Measurements from ENCODE around the gene NDP. TPM values are rescaled to one million over a fixed set of nuclear protein-coding genes. Genes with fewer than 3 reads are reported as not detected.

Gene NDP, protein sequence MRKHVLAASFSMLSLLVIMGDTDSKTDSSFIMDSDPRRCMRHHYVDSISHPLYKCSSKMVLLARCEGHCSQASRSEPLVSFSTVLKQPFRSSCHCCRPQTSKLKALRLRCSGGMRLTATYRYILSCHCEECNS
- polyA plus RNA-seq (ENCODE audit: insufficient read length), result 2.1 TPM
- long read RNA-seq, donor 1, partial matches to known transcripts, result 0 of 1 reads
- long read RNA-seq, donor 1, other reads (novel, unspliced or antisense), result 0 of 1 reads
- long read RNA-seq, donor 2, result 0 reads
- long read RNA-seq, donor 3, result 0 reads
- long read RNA-seq, donor 4, result 0 reads
- long read RNA-seq, donor 5, partial matches to known transcripts, result 0 of 1 reads
- long read RNA-seq, donor 5, other reads (novel, unspliced or antisense), result 0 of 1 reads
- long read RNA-seq, donor 6, result 0 reads
- long read RNA-seq, donor 7, partial matches to known transcripts, result 0 of 2 reads
- long read RNA-seq, donor 7, other reads (novel, unspliced or antisense), result 0 of 2 reads
- long read RNA-seq, donor 8, partial matches to known transcripts, result 0 of 1 reads
- long read RNA-seq, donor 8, other reads (novel, unspliced or antisense), result 0 of 1 reads

DNA sequence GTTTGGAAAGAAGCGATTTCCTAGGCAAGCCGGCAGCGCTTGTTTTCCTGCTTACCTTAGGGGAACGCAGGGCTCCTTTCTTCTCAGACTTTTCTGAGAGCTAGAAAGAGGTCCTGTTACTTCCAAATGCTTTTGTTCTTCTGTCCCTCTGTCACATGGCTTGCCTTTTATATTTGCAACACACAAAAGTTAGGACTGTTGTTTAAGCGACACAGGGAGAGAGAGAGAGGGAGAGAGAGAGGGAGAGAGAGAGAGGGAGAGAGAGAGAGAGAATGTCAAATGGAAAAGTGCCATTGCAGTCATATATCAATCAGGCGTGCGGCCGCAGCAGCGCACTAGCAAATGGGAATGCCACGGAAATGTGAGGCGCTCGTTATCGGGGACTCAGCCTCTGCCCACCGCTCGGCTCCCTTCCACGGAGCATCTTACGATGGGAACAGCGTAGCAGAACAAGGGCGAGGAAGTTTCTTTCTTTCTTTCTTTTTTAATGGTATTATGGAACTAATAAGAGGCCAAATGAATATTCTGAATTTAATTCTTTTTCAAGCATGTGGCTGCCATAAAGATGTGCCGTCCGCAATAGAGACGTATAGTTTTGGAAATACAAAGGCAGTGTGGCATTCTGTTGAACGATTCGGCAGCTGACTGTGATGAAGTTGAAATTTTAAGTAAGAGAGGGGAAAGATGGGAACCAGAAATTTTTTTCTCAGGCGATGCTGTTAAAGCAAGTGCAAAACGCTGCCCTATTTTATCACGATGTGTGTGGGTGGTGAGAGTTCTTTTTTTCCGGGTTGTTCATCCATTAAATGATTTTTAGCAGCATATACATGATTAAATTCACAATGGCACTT lies at the start of gene NDP:
Gene NDP, minus strand, starts transcription at position 142 of the 851 bp plus-strand sequence. CDS start 14,745 bp downstream, outside the sequence.
- no peak for DNase-seq

DNA sequence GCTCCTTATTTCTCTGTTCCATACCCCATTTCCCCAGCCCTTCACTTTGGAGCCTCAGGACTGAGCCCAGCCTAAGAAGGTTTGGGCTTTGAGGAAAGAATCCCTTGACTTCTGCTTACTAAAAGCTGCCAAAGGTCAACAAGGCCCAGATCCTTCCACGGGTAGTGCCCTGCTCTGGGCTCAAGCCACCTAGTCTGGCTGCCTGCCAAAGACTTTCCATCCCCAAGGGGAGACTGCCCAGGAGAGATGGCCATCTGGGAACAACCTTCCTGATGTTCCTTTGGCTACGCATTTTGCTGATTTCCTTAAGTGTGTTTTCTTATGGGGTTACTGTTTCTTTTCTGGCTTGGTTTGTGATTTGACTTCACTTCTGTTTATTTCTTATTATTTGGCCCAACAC lies 49.8 kb upstream of the NDP start:
- DNase-seq, result no peak

DNA sequence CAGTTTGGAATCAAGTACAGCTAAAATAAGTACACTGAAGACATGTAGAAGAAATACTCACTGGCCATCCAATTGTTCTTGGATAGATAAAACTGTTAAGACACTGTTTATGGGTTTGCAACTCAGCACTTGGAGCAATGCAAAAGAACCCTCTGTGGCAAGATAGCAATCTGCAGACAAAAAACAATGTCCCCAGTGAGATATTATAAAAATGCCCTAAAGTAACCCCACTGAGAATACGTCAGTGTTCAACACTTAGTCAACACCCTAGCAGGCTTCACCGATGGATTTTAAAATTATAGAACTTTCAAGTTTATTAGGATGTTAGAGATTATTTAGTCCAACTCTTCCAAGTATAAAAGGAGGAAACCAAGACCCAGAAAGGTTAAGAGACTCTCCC lies 47.5 kb upstream of the NDP start:
- no peak for DNase-seq

DNA sequence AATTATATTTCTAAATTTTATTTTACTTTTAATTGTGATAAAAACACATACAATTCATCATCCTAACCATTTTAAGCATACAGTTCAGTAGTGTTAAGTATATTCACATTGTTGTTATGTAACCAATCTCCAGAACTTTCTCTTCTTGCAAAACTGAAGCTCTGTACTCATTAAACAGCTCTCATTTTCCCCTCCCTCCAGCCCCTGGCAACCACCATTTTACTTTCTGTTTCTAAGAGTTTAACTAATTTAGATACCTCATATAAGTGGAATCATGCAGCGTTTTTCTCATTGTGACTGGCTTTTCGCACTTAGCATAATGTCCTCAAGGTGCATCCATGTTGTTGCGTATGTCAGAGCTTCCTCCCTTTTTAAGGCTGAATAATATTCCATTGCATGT lies 46.7 kb upstream of the NDP start:
- DNase-seq, result no peak

DNA sequence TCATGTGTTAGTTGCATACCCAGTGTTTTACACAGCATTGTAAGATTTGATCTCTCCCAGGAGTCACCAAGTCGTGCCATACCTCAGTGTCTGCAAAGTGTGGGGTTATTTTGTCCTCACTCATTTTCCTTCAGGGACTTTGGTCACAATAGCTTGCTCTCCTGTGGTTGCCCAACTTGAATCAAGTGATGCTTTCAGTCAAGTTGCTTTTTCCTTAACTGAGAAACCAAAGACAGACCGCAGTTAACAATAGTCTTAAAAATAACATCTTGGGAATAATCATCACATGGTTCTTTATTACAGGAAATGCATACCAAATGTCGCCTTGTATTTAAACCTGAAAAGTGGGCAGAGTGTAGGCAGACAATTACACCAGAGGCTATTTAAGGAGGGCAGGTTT lies 44.5 kb upstream of the NDP start:
- no peak for DNase-seq

DNA sequence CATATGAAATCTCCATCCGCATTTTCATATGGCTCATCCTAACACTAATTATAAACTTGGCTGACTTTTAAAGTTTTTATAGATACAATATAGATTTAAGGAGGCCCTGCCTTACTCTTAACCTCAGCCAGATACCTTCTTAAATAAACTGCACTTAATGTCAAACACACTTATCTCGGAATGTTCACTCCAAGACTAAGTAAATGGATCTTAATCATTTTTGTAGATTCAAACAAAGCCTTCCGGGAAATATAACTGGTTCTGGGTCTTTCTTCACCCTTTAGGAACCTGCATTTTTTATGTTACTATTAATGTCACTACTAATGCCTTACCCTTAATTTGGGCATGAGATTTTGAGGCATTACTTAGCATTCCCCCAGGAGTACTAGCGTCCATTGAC lies 43.7 kb upstream of the NDP start:
- DNase-seq, result no peak

DNA sequence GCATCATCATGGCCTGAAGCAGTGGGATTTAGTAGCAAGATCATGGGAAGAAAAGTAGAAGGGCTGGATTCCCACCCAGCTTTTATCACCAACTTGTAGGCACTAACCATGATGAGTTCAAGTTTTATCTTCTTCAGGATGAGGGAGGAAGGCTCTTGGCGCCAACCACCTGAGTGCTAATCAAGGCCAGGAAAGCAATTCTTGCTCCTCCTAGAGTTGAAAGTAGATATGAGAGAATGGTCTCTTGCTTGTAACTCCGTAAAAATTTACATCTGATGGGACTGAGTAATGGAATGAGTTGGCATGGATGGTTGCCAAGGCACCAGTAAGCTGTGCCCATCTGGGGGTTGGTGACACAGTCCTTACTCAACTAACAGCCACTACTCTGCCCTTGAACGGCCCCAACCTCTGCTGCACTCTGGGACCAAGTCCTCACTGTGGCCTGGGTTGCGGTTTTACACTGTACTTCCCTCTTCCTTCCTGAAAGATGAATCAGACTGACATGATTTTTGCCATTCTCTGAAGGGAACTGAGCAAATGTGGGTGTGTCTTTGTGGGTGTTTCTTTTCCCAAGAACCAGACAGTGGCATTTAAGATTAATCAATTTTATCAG lies 39.4 kb upstream of the NDP start:
- no peak for DNase-seq

DNA sequence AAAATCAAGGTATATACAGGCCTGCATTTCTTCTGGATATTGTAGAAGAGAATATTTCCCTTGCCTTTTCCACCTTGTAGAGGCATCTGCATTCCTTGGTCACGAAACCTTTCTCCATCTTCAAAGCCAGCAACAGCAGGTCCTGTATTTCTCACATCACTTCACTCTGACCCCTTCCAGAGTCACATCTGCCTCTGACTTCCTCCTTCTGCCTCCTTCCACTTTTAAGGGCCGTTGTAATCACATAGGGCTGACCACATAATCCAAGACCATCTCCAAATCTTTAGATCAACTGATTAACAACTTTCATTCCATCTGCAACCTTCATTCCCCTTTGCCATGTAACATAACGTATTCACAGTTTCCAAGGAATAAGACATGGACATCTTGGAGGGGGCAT lies 38.3 kb upstream of the NDP start:
- no peak for DNase-seq

DNA sequence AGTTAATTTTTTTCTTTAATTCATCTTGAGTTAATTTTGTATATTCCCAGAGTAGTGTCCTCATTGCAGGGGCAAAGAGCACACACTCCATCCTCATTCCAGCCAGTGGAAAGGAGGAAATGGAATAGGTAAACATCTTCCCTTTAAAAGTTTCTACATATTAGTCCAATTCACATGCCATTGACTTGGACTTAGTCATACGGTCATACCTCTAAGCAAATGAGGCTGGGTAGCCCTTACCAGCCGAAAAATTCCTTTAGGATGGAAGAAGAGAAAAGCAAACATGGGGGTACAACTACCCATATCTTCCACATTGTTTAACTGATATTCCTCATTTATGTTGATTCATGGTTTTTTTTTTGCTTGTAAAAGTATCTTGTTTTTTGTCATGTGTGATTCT lies 37.4 kb upstream of the NDP start:
- no peak for DNase-seq

DNA sequence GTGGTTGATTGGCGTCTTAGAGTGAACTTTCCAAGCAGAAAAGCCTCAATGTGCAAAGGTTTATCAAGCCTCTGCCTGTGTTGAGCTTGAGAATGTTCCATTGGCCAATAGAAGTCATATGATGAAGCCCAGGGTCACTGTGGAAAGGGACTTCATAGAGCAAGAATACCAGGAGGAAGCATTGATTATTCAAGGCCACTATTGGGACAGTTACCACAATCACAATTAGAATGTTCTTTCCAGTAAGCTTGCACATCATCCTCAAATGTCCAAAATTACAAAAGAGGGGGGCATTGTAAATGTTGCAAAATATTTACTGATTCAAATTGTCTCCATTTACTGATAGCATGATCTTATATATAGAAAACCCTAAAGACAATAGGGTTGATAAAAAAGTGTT lies 32.9 kb upstream of the NDP start:
- no peak for DNase-seq

DNA sequence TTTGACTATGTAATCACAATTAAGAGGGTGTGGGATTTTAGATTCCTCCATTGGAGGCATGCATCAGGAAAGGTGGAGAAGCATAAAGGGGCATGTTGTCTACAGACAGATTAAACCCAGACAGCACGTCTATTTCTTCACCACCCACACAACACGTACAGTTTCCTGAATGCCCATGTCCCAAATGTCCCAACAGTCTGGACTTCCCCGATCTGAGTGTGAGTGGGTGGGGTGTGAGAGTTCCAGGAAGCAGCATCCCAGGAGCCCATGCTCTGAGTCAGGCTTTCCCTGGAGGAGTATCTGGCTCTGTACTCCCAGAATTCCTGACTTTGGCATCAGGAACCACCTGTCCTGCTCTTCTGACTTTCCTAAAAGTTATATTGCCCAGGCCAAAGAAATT lies 30.8 kb upstream of the NDP start:
- DNase-seq, result no peak

DNA sequence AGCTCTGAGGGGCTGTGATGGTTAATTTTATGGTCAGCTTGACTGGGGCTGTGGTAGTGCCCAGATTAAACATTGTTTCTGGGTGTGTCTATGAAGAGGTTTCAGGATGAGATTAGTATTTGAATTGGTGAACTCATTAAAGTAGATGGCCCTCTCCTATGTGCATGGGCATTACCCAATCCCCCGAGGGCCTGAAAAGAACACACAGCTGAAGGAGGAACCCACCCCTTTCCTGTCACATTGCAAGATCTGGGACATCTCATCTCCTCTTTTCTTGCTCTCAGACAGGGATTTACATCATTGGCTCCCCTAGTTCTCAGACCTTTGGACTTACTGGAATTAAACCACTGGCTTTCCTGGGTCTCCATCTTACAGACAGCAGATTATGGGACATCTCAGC lies 29.4 kb upstream of the NDP start:
- DNase-seq, result no peak

DNA sequence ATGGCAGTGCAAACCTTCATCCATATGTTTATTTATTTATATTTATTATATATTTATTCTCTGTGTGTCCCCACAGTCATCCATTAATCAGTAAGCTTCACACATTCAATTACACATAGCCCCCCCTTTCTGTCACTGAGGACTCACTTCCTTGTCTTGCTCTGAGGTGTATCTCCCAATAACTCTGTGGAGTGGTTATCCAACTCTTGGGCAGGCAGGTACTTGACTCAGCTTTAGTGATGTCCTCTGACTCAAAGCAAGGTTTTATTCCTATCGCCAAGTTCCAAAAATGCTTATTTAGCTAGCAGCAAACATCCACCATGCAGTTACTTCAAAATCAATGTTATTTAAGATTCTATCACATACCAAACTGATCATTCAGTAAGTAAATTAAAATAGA lies 25.2 kb upstream of the NDP start:
- DNase-seq, result no peak

DNA sequence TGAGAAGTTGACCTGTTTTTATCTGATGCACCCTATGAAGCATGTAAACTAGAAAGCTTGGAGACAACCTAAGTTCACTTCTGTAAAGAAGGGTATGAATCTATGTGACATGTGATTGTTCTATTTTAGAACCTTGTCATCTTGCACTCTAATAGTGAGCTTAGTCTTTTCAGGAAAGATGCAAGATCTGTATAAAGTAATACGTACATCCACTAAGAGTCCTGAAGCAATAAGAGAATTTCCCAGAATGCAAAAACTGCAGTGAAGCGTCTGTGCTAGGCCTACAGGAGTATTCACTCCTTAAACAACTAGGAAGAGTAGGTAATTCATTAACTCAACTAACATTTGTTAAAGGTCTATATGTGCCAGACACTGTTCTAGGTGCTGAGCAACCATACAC lies 23.3 kb upstream of the NDP start:
- no peak for DNase-seq

DNA sequence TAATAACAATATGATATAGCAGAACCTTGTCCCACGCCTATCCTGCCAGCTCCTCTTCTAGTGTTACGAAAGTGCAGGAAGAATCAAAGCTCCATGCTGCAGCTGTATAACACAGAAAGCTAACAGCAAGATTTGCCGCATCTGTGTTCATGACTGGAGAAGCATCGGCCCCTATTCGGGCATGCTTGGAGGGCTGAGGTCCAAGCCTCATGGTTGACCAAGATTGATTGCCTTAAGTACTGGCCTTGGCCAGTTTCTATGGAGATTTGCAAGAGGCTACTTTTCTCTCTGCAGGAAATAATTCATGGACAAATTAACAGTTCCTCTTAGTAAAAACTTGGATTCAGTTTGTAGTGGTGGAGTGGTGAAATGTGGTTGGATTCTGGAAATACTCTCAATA lies 12.9 kb upstream of the NDP start:
- DNase-seq, result no peak

DNA sequence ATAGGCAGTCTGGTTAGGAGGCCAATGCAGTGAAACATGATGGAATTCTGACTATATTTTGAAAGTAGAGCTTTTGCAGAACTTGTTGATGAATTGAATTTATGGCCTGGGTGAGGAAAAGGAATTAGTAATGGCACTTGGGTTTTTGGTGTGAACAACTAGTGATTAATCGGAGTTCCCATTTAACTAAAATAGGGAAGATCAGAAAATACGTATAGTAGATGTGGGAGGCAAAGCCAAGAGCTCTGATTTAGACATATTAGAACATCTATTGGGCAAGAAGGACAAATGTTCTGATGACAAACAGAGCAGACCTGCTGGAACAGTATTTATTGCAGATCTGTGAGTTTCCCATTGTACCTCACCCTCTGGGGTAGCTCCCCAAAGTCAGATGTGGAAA lies 12.3 kb upstream of the NDP start:
- DNase-seq, result no peak

DNA sequence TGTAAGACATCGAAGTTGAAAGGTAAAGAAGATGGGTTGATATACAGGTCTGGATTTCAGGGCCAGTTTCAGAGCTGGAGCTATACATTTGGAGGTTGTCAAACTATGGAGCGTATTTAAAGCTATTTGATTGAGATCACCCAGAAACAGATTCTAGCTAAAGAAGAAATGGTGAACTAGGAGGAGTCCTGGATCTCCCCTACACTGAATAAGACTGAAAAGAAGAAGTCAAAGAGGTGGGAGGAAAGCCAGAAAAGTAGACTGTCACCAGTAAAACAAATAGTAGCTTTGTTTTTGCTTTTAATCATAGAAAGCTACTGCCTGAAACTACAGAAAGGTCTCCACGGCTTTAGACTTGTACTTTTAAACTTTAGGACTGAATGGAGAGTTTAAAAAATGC lies 5.0 kb upstream of the NDP start:
- DNase-seq, result no peak

DNA sequence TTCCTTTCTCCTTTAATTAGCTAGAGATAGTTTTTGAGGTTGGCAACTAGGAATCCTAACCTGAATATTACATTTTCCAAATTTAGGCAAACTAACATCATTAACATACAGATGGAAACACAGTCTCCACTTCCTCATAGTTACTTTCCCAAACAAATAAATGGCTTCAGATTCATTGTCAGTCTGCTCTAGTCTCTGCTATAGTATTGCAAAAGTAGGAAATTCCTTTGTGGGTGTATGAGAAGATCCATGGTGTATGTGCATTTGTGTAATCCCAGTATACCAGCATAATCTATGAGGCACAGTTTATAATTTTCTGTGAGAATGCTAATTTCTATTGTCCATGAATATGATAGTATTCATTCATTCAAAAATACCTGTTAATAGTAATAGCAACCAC lies 3.0 kb upstream of the NDP start:
- no peak for DNase-seq

DNA sequence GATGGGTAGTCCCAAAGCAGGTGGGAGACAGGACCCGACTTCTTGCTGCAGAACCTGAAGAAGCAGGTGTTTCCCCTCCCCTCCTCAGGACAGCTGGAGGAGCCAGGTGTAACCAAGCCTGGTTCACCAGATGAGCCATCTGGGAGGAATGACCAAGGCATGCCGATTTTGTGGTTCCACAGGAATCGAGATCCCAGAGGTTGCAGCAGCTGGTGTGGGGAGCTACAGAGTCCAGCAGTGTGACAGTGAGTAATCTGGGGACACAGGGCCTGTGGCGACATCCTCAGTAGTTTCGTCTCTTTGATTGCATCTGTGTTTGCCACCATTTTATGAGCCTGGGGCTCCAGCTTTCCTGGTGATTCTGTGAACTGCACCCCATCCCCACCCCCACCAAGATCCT lies 2.6 kb upstream of the NDP start:
- no peak for DNase-seq

DNA sequence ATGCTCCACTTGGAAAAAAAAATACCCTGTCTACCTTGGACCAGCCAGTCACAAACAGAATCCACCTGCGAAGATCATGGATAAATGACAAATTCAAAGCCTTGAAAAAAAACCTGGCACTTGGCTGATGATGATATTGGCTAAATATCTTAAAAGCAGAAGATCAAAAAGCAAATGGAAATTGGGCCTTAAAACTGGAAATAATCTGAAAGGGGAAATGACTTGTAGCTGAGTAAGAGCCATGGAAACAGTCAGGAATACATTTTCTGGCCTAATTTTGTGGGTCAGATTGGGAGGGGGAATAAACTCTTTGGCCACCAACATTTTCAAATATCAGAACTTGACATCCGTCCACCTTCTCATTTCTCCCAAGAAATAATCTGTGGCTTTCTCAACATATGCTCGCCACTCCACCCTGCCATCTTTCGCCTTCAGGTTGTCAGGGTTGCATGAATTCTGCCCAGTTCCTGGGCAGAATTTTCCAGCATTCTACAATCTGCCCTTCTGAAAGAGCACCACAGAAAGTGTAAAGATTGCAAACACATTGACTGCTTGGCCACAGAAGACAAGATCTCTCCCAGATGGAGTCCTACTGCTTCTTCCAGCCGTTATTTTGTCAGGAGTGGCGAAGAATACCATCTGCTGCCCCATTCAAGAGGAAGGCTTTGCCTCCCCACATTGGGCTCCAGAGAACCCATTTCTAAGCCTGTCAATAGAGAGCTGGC lies 1.7 kb upstream of the NDP start:
- no peak for DNase-seq

DNA sequence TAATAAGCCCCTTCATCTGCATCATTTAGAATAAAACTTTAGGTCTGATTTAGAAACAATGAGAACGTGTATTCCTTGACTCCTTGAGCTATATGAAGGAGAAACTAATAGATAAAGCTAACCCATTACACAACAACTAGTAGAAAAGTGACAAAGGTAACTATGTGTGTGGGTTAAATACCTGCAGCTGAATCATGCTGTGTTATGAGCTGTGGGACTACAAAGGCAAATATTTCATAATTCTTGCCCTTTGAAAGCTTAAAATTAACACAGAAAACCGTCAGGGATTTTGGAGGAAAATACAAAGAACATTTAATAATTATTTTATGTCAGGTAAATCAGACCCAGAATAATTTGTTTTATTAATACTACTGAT lies 898 bp upstream of the NDP start:
- DNase-seq, result no peak

Measured in left kidney (tissue), 8 donors.